SU-DHL-6 (cell line): ENCODE data around the gene PDE4B.
A peak's percentile ranks its signal among the peaks of the same experiment; 100 is the strongest.

ENCODE experiments used
- H2AFZ ChIP-seq: fragments of 200-600 bp; sonication (generic); 2 replicates; pipeline ENCODE4 v1.6.1; 2014; ENCODE audit warnings: low read depth, mild to moderate bottlenecking, moderate library complexity, mixed read lengths, antibody characterized with exemption, low read length; ENCODE audit not compliant: severe bottlenecking
- H3F3A ChIP-seq: fragments of 200-600 bp; shearing (Covaris generic); 2 replicates; pipeline ENCODE4 v1.6.0; 2016; ENCODE audit warnings: antibody characterized with exemption, mild to moderate bottlenecking; ENCODE audit not compliant: insufficient read depth
- H3K27ac ChIP-seq: fragments of 200-600 bp; sonication (generic); 2 replicates; pipeline ENCODE4 v1.5.1; 2016; ENCODE audit warnings: low read depth, mild to moderate bottlenecking, low read length, moderate library complexity, mixed read lengths
- H3K27me3 ChIP-seq: fragments of 200-600 bp; sonication (generic), shearing (Covaris generic); 2 replicates; pipeline ENCODE4 v1.6.0; 2014; ENCODE audit warnings: mild to moderate bottlenecking, low read length
- H3K36me3 ChIP-seq: fragments of 200-600 bp; sonication (generic); 2 replicates; pipeline ENCODE4 v1.6.1; 2014; ENCODE audit warnings: mild to moderate bottlenecking, low read length, mixed read lengths
- H3K4me2 ChIP-seq: fragments of 300-600, 200-600 bp; shearing (Covaris generic), sonication (generic); 2 replicates; pipeline ENCODE4 v1.6.0; 2014; ENCODE audit warnings: low read length, low read depth, mild to moderate bottlenecking; ENCODE audit not compliant: poor library complexity, severe bottlenecking
- H3K4me3 ChIP-seq: fragments of 200-600 bp; sonication (generic); 2 replicates; pipeline ENCODE4 v1.5.1; 2014; ENCODE audit warnings: antibody characterized with exemption, low read length, mild to moderate bottlenecking, mixed read lengths; ENCODE audit not compliant: insufficient read depth, poor library complexity, severe bottlenecking
- H3K79me2 ChIP-seq: fragments of 200-600 bp; sonication (generic); 2 replicates; pipeline ENCODE4 v1.6.1; 2014; ENCODE audit warnings: mild to moderate bottlenecking, low read length, moderate library complexity; ENCODE audit not compliant: insufficient read depth
- H3K9ac ChIP-seq: fragments of 200-600 bp; sonication (generic); 2 replicates; pipeline ENCODE4 v1.7.0; 2014; ENCODE audit warnings: mild to moderate bottlenecking, low read length
- H3K9me2 ChIP-seq: fragments of 200-600 bp; sonication (generic); replicated peaks from 2 replicates; pipeline ENCODE4 v1.6.1; 2014; ENCODE audit warnings: low read length; ENCODE audit not compliant: insufficient read depth
- H3K9me3 ChIP-seq: fragments of 200-600 bp; sonication (generic); 2 replicates; pipeline ENCODE4 v1.6.1; 2014; ENCODE audit warnings: low read length, mixed read lengths; ENCODE audit not compliant: insufficient read depth
- H4K20me1 ChIP-seq: fragments of 200-600 bp; sonication (generic); 2 replicates; pipeline ENCODE4 v1.6.1; 2014; ENCODE audit warnings: low read depth, mild to moderate bottlenecking, antibody characterized with exemption, low read length, moderate library complexity, mixed read lengths
- EZH2phosphoT487 ChIP-seq: fragments of 200-600 bp; sonication (generic), shearing (Covaris generic); conservative IDR thresholded peaks from 2 replicates; pipeline ENCODE4 v1.6.1; 2018; ENCODE audit warnings: mild to moderate bottlenecking, antibody characterized with exemption, low read length, moderate library complexity, mixed read lengths
- TF ChIP-seq, protein P1 (sequence below): fragments of 200-600 bp; sonication (generic); IDR thresholded peaks from one replicate; pipeline ENCODE4 v1.5.1; 2017; ENCODE audit warnings: antibody characterized with exemption, mild to moderate bottlenecking, low read length, moderate library complexity; ENCODE audit not compliant: insufficient read depth, poor library complexity, severe bottlenecking

PDE4B gene

GRCh38 chr1:66281808-66282207, 489.1 kb downstream of the PDE4B start:
- H3K9ac ChIP-seq: no peak overlapping the region
- H3K36me3 ChIP-seq: no peaks in the 10 kb centered on the region
- H3K79me2 ChIP-seq: no peaks in the 10 kb centered on the region
- H3K9me3 ChIP-seq: no peaks in the 10 kb centered on the region
- no peaks in the 10 kb centered on the region for H3K27me3 ChIP-seq
- H3K27ac ChIP-seq: no peak overlapping the region
- TF ChIP-seq, protein P1, sequence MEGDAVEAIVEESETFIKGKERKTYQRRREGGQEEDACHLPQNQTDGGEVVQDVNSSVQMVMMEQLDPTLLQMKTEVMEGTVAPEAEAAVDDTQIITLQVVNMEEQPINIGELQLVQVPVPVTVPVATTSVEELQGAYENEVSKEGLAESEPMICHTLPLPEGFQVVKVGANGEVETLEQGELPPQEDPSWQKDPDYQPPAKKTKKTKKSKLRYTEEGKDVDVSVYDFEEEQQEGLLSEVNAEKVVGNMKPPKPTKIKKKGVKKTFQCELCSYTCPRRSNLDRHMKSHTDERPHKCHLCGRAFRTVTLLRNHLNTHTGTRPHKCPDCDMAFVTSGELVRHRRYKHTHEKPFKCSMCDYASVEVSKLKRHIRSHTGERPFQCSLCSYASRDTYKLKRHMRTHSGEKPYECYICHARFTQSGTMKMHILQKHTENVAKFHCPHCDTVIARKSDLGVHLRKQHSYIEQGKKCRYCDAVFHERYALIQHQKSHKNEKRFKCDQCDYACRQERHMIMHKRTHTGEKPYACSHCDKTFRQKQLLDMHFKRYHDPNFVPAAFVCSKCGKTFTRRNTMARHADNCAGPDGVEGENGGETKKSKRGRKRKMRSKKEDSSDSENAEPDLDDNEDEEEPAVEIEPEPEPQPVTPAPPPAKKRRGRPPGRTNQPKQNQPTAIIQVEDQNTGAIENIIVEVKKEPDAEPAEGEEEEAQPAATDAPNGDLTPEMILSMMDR: no peak
- no peak for TF ChIP-seq EZH2phosphoT487
- no peaks in the 10 kb centered on the region for H3F3A ChIP-seq
- no peak overlapping the region for H3K4me2 ChIP-seq
- no peak overlapping the region for H3K4me3 ChIP-seq
- no peaks in the 10 kb centered on the region for H3K9me2 ChIP-seq
- no peaks in the 10 kb centered on the region for H4K20me1 ChIP-seq
- no peak overlapping the region for H2AFZ ChIP-seq

DNA sequence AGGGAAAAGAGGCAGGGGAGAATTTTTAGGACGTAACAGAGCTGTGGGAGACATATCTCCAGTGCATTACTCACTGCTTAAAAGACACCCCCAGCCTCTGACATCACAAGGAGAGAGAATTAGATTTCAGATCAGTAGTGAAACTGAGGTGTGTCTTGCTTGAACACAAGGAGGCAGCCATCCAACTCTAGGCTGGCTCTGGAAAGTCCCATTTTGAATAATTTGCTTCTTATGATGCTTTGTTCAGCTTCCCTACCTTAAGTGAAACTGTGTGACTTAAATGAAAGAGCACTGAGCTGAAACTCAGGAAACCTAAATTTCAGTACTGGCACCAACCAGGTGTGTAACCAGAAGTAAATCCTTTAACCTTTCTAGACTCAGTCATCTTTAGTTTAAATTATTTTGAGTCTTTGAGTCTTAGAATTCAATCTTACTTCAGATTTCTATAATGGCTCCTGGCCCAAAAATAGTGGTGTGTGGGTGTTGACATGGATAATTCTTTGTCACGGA, 489.7 kb downstream of the PDE4B start:
- Histone ChIP-seq H3K9me3 (no peaks in the 10 kb centered on the region), H3K4me3 (no peak overlapping the region), H3F3A (no peaks in the 10 kb centered on the region), H4K20me1 (no peaks in the 10 kb centered on the region), H2AFZ (no peak overlapping the region), H3K27ac (no peak overlapping the region), H3K27me3 (no peaks in the 10 kb centered on the region), H3K36me3 (no peaks in the 10 kb centered on the region), H3K4me2 (peak overlapping the region; percentile 20), H3K79me2 (no peaks in the 10 kb centered on the region), H3K9ac (no peak overlapping the region; the same call in 1 of the 2 replicates), H3K9me2 (no peaks in the 10 kb centered on the region)
- no peak for TF ChIP-seq EZH2phosphoT487
- TF ChIP-seq, protein P1: no peak

DNA sequence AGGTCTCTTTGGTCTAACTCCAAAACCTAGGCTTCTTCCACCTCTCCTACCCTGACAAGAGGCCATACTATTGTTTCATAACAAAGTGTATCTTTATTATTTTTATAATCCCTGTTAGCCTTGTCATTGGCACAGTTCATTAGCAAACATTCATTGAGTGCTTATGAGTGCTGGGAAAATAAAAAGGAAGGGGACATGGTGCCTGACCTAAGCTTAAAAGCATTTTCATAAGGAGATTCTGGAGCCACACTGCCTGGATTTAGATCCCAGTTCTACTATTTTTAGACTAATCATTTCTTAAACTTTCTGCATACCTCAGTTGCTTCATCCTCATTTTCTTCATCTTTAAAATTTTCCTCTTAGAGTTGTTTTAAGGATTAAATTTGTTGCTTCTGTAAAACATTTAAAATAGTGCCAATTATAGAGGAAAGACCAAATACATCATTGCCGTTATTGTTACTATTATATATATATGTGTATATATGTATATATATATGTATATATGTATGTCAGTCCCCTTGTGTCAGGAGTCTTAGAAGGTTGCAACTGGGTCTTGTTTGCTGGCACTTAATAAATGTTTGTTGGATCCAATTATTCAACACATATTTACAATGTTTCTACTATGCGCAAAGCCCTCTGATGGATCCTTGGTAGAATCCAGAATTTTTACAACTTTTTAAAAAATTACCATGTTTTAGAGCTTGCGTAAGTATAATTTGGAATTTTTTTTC, 490.4 kb downstream of the PDE4B start:
- TF ChIP-seq, protein P1: no peak
- TF ChIP-seq EZH2phosphoT487: no peak
- H3K9ac ChIP-seq: no peak overlapping the region; the same call in 1 of the 2 replicates
- H3K9me3 ChIP-seq: no peaks in the 10 kb centered on the region

More for the DNA sequence above, 490.4 kb downstream of the PDE4B start:
- no peak overlapping the region for H3K4me3 ChIP-seq
- peak overlapping the region; percentile 20 for H3K4me2 ChIP-seq
- H3F3A ChIP-seq: no peaks in the 10 kb centered on the region
- no peaks in the 10 kb centered on the region for H3K79me2 ChIP-seq
- no peaks in the 10 kb centered on the region for H4K20me1 ChIP-seq
- no peak overlapping the region for H3K27ac ChIP-seq
- no peak overlapping the region for H2AFZ ChIP-seq
- no peaks in the 10 kb centered on the region for H3K27me3 ChIP-seq
- H3K36me3 ChIP-seq: no peaks in the 10 kb centered on the region
- no peaks in the 10 kb centered on the region for H3K9me2 ChIP-seq
